GM12875 (cell line): ENCODE measurements around the gene GABRB3.

Experiments
- H3K4me3 ChIP-seq: one replicate; pipeline ENCODE4 v1.5.1; 2011; ENCODE audit warnings: low read depth, low read length, control low read depth
- TF ChIP-seq, protein P1 (sequence below): IDR thresholded peaks from 2 replicates; pipeline ENCODE4 v1.5.1; 2011; ENCODE audit warnings: low read depth, mild to moderate bottlenecking, control low read depth, inconsistent platforms, low read length, moderate library complexity, borderline replicate concordance; ENCODE audit not compliant: insufficient read depth

Gene GABRB3

GRCh38 chr15:26518885-26519284 is 254.0 kb downstream of the GABRB3 start:
- no peak overlapping the region for H3K4me3 ChIP-seq
- TF ChIP-seq, protein P1, sequence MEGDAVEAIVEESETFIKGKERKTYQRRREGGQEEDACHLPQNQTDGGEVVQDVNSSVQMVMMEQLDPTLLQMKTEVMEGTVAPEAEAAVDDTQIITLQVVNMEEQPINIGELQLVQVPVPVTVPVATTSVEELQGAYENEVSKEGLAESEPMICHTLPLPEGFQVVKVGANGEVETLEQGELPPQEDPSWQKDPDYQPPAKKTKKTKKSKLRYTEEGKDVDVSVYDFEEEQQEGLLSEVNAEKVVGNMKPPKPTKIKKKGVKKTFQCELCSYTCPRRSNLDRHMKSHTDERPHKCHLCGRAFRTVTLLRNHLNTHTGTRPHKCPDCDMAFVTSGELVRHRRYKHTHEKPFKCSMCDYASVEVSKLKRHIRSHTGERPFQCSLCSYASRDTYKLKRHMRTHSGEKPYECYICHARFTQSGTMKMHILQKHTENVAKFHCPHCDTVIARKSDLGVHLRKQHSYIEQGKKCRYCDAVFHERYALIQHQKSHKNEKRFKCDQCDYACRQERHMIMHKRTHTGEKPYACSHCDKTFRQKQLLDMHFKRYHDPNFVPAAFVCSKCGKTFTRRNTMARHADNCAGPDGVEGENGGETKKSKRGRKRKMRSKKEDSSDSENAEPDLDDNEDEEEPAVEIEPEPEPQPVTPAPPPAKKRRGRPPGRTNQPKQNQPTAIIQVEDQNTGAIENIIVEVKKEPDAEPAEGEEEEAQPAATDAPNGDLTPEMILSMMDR: no peak

- TF ChIP-seq, protein P1: no peak
- H3K4me3 ChIP-seq: no peak overlapping the region
Measured at GRCh38 chr15:26516102-26516980, 256.5 kb downstream of the GABRB3 start.

DNA sequence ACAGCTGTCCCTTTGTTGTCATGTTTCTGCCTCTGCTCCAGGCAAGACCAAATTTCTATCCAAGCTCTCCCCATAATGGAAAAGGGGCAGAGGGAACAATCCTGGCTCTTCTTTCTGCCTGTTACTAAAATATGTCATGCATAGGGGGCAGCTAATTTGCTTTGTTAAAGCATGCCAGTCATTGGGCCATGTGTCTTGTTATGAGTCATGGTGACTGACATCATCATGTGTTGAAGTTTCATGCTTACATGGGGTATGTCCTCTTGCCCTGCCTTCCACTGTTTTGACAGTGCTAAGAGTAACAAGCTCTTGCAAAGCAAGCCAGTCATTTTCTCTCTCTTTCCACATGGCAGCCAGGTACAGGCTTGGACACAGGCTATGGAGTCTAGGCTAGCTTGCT is 268.9 kb downstream of the GABRB3 start:
- TF ChIP-seq, protein P1: no peak
- no peak overlapping the region for H3K4me3 ChIP-seq
